ENCODE measurements around the gene PCDHB11. TPM values are rescaled to one million over a fixed set of nuclear protein-coding genes. Genes with fewer than 3 reads are reported as not detected.
A peak's percentile ranks its signal among the peaks of the same experiment; 100 is the strongest.

PCDHB11 gene
- 1 to 10 TPM in 7 of 9 donors, under 1 TPM in 2; 0.12 to 7.1 (median 2.5) TPM for total RNA-seq
- polyA plus RNA-seq: under 1 TPM; 0.48 to 0.81 (median 0.67) TPM
- long read RNA-seq, donor 1: 0 reads
- long read RNA-seq, donor 2, full-length matches to known transcripts: 1 of 1 reads
- long read RNA-seq, donor 2, partial matches to known transcripts: 0 of 1 reads
- long read RNA-seq, donor 2, other reads (novel, unspliced or antisense): 0 of 1 reads
- long read RNA-seq, donor 3, full-length matches to known transcripts: 1 of 1 reads
- long read RNA-seq, donor 3, partial matches to known transcripts: 0 of 1 reads
- long read RNA-seq, donor 3, other reads (novel, unspliced or antisense): 0 of 1 reads
- long read RNA-seq, donor 4: 0 reads
- long read RNA-seq, donor 5: 0 reads
- long read RNA-seq, donor 6: 0 reads
- long read RNA-seq, donor 7: 0 reads
- long read RNA-seq, donor 8, full-length matches to known transcripts: 2 of 2 reads
- long read RNA-seq, donor 8, partial matches to known transcripts: 0 of 2 reads
- long read RNA-seq, donor 8, other reads (novel, unspliced or antisense): 0 of 2 reads
- long read RNA-seq, donor 9: 0 reads
- long read RNA-seq, donor 10, full-length matches to known transcripts: 1 of 1 reads
- long read RNA-seq, donor 10, partial matches to known transcripts: 0 of 1 reads
- long read RNA-seq, donor 10, other reads (novel, unspliced or antisense): 0 of 1 reads

- Histone ChIP-seq H3K9me3 (replicated peaks in 1 of 3) (peaks cover 0 to 6% (median 6%) of the 10 kb centered on the region in 3 donors), H3K27ac (no peak within 1 kb of the TSS), H3K4me1 (replicated peaks in 1 of 2) (no peaks in the 10 kb centered on the region), H3K36me3 (replicated peaks in 1 of 2) (no peaks in the 10 kb centered on the region), H3K4me3 (no peak within 1 kb of the TSS), H3K27me3 (no peaks in the 10 kb centered on the region)
- TF ChIP-seq POLR2A (IDR thresholded peaks at IDR 0.05) (no peak), CTCF (IDR thresholded peaks at IDR 0.05) (peak in 1 of 6 experiments; percentile 13)
- WGBS, 4 donors: 25 to 47% (median 40%) methylated on average over 21 of the region's 21 CpGs
- DNase-seq: peak in 1 of 7 donors; percentile 3
- intact Hi-C loops (cut with DNase I): no loop called here
Measured at GRCh38 chr5:141199359-141200235, at the start of gene PCDHB11. Gene PCDHB11 (plus strand): TSS chr5:141199627. CDS start chr5:141199775, 148 bp downstream.

- H3K4me3 ChIP-seq: no peak within 1 kb of the TSS
- H3K36me3 ChIP-seq (replicated peaks in 1 of 2): no peaks in the 10 kb centered on the region
- no peak within 1 kb of the TSS for H3K27ac ChIP-seq
- peaks cover 0 to 16% (median 10%) of the 10 kb centered on the region in 3 donors for H3K9me3 ChIP-seq (replicated peaks in 1 of 3)
- no peak for DNase-seq
- TF ChIP-seq CTCF (IDR thresholded peaks at IDR 0.05): no peak
- TF ChIP-seq POLR2A (IDR thresholded peaks at IDR 0.05): no peak
- 11 to 20% (median 16%) methylated on average over 18 of the region's 18 CpGs for WGBS, 4 donors
- no peaks in the 10 kb centered on the region for H3K4me1 ChIP-seq (replicated peaks in 1 of 2)
- intact Hi-C loops (cut with DNase I): no loop called here
- no peaks in the 10 kb centered on the region for H3K27me3 ChIP-seq
Measured at GRCh38 chr5:141149812-141150211, 49.6 kb upstream of the PCDHB11 start, which contains the start of gene PCDHB6. Gene PCDHB6 (plus strand): TSS chr5:141150057. CDS start chr5:141150258, 201 bp downstream.

GRCh38 chr5:141150224-141150992 is 49.0 kb upstream of the PCDHB11 start:
- H3K4me1 ChIP-seq (replicated peaks in 1 of 2): no peaks in the 10 kb centered on the region
- 34 to 63% (median 45%) methylated on average over 22 to 33 of the region's 33 CpGs for WGBS, 4 donors
- intact Hi-C loops (cut with DNase I): no loop called here
- no peaks in the 10 kb centered on the region for H3K27me3 ChIP-seq
- H3K4me3 ChIP-seq: no peak overlapping the region
- H3K27ac ChIP-seq: no peak overlapping the region
- DNase-seq: no peak
- no peaks in the 10 kb centered on the region for H3K36me3 ChIP-seq (replicated peaks in 1 of 2)
- TF ChIP-seq CTCF (IDR thresholded peaks at IDR 0.05): no peak
- TF ChIP-seq POLR2A (IDR thresholded peaks at IDR 0.05): no peak
- H3K9me3 ChIP-seq (replicated peaks in 1 of 3): peaks cover 0 to 16% (median 10%) of the 10 kb centered on the region in 3 donors
